Stimulated activated CD4-positive, alpha-beta T cell treated with anti-CD3 and anti-CD28 coated beads, Interleukin-4, amount 100 ng/mL, for 24 hours (primary cell): ENCODE measurements around the gene ABCC4.

ENCODE experiments used
- DNase-seq: peaks from one replicate; pipeline ENCODE4 v3.0.0-alpha.2; 2020

The ABCC4 gene

GRCh38 chr13:95150555-95150954 lies 150.7 kb downstream of the ABCC4 start:
- no peak for DNase-seq

DNA sequence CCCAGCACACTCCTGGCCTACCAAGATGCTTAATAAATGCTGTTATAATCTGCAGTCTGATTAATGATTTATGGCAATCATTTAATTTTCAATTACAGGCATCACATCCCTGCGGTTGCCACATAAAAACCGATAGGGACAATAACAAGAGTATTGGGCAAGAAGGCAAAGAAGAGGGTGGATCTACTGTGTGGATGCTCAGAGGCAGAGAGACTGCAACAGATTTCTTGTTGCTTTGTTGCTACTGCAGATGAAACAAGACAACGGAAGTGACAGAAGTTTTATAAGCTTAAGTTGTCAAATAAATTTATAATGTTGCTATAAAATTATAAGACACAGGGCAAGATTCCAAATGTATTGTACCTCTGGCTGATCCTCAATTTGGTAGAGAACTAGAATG lies 154.8 kb downstream of the ABCC4 start:
- no peak for DNase-seq

- no peak for DNase-seq
Observed at GRCh38 chr13:95145587-95145986, 155.7 kb downstream of the ABCC4 start.

DNA sequence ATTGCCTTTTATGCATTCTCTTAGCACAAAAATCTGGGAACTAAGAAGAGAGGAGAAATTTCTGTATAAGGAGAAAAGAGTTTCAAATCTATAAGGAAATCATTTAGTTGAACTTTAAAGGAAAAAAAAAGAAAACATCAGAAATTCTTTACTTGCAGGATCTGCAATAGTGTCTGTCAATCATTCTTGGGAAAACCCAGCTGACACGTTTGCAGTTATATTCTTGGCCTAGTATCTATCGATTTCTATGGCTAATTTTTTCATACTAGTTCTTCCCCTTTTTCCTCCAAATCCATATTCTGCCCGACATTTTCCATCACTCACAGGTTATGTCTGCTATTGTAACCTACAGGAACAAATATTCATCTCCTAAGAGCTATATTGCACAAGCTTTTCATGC lies 160.7 kb downstream of the ABCC4 start:
- no peak for DNase-seq

DNA sequence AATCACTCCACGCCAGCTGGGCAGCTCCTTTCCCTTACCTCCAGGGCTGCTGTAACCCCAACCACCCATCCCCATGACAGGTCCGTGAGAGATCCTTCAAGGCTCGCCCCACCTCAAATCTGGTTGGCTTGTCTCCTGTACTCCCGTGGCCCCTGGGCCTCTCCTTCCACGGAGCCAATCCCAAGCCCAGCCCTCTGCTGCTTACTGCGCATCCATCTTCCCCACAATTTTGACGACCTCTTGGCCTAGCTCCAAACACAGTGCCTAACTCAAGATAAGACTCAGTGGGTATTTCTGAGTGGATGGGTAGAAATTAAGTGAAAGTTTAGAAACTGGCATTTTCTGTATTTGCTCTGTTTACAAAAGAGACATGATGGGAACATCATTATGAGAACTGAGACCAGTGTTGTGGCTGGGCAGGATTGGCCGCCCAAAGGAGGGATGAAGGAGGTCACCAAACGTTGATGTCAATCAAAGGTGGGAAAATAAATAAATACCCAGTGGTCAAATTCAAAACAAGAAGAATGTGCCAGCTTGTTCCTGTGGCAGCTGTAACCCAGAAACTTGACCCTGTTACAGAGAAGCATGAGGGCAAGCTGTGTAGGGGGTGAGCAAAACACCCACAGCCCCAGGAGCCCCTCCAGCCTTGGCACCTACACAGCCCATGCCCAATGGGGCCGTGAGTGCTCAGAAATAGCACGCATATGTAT lies 162.2 kb downstream of the ABCC4 start:
- no peak for DNase-seq

GRCh38 chr13:95137096-95137495 lies 164.2 kb downstream of the ABCC4 start:
- no peak for DNase-seq

- DNase-seq: no peak
Observed at GRCh38 chr13:95136638-95137037, 164.6 kb downstream of the ABCC4 start.

GRCh38 chr13:95133498-95133897 lies 167.8 kb downstream of the ABCC4 start:
- DNase-seq: no peak

DNA sequence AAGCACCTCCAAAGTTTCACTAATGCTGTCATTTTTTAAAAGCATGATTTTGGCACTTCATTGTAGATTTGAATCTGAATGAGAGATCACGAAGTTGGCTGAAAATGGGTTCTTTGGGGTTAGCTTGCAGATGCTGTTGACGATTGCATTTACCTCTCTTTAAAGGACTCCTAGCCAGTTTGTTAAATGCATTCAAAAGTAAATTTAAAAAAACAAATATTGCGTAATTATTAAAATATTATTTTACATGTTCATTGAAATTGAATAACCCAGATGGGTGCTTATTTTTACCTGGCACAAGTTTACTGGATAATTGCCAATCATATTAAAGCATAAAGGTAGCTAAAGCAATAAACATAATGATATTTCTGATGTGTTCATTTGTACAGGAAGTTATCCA lies 172.2 kb downstream of the ABCC4 start:
- no peak for DNase-seq

GRCh38 chr13:95128045-95128643 lies 173.1 kb downstream of the ABCC4 start:
- DNase-seq: no peak

GRCh38 chr13:95124959-95125358 lies 176.3 kb downstream of the ABCC4 start:
- no peak for DNase-seq

DNA sequence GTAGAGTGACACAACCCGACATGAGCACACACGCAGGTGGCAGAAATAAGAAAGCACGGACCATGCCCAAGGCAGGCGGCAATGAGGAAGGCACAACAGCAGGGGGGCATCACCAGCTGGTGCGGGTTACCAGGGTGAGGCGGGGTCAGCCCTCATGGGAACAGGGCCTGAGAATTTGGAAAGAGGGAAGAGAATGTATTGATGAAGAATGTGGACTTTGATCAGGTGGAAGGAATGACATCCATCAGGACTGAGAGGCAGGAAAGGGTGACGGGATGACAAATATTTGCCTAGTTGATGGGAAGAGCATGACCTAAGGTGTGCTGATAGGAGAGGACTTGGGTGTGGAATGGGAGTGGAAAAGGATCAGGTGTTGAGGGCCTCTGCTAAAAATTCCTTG lies 177.5 kb downstream of the ABCC4 start:
- no peak for DNase-seq

DNA sequence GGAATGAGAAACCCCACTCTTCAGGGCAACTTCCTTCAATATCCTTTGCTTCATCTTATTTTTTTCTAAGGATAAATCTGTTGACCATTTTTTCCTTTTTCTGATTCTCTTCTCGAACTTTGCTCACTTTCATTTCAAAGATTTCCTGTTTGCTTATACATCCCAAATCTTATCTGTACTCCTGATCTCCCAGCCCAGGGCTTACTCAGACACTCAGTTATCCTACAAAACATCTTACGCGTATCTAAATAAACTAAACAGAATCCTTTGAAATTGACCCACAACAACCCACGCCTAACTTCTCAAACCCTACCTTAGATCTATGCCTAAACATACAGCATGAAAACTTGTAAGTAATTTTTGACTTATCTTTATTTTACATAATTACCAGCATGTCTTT lies 179.2 kb downstream of the ABCC4 start:
- no peak for DNase-seq

DNA sequence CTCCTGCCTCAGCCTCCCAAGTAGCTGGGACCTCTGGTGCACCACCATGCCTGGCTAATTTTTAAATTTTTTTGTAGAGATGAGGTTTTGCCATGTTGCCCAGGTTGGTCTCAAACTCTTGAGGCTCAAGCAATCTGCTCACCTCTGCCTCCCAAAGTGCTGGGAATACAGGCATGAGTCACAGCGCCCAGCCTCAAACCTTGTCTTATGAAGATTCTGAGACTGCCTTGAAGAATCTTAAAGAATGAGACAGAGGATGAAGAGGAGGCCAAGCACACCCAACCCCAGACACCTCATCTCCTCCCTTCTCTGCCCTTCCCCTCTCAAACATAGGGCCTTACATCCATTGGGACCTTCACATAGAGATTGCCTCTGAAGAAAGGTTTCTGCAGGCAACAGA lies 179.7 kb downstream of the ABCC4 start:
- DNase-seq: no peak

DNA sequence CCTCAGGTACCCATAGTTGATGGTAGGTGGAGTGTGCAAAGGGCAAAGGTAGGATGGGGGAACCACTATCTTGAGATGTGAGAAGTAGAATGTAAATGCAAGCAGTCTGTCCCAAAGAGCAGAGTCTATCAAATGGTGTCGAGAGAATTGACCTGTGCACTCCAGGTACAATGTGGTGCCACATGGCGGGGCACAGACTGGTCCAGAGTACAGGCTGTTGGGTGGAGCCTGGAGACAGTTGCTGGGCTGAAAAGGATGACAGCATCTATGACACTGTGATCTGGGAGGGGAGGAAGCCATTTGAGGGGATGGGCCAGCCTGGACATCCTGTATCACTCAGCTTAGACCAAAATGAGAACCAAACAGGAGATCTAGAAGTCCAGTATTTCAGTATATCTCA lies 180.6 kb downstream of the ABCC4 start:
- DNase-seq: no peak

DNA sequence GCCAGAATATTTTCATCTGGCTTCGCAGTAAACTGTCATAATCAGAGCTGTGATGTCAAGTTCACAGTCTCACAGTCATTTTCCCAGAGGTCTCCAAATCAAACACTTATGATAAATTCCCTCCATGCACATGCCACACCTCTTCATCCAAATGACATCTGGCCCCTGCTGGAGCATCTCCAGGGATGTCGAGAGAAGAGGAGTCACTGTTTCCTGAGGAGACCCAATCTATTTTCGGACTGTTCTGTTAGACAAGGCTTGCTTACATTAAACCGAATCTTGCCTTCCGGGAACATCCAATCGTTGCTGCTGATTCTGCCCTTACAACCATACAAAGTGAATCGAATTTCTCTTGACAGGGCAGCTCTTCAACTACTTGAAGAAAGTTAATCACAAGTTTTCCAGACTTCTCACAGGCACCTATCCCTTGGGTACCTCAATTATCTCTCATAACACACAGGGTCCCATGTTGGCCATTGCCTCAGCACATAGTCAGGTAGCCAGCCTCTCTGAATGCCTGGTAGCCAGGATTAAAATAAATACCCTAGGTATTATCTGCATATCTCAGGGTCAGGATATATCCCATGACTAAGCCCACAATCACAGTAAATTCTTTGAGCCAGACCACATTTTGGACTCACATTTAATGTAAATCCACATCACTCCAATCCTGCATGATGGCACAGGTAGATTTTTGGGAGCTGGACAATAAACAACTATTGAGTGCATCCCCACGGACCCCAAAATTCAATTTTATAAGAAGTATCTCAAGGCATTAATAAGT lies 182.5 kb downstream of the ABCC4 start:
- no peak for DNase-seq

GRCh38 chr13:95117092-95117491 lies 184.2 kb downstream of the ABCC4 start:
- DNase-seq: no peak

DNA sequence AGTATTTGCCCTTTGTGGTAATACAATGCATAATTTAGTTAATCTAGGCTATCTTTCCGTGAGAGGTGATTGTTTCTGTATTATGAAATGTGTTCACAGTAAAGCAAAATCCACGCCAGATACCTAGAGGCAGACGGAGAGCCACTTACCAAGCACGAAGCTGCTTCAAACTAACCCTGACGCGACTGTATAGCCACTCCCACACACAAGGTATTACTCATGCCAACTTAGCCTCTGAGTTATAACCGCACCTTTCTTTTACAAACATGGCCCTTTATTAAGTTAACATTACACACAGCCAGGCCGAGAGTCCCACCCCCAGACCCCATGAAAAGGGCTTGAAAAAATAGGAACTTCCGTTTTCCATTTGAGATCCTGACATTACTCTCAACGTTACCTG lies 185.7 kb downstream of the ABCC4 start:
- no peak for DNase-seq

GRCh38 chr13:95113601-95114000 lies 187.7 kb downstream of the ABCC4 start:
- no peak for DNase-seq

- no peak for DNase-seq
Observed at GRCh38 chr13:95112883-95113282, 188.4 kb downstream of the ABCC4 start.

GRCh38 chr13:95111608-95112007 lies 189.6 kb downstream of the ABCC4 start:
- DNase-seq: no peak

DNA sequence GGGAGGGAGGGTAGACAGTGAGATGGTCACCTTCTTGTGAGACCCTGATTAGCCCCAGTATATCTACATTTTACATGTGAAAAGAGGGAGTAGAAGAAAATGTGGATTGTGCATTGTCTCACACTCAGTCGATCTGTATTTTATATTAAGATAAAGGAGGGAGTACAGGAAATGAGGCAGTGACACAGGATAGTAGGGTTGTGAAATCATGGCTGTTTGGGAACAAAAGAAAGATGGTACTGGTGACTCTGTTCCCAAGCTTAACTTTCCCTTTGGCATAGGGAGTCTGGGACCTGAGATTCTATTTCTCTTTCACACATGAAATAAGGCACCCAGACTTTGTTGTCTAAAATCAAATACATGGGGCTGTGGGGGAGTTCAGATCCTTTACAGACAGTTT lies 194.7 kb downstream of the ABCC4 start:
- DNase-seq: no peak

- DNase-seq: no peak
Observed at GRCh38 chr13:95100525-95101433, 200.5 kb downstream of the ABCC4 start.
